ENCODE results near the gene RHBDF2.
A peak's percentile ranks its signal among the peaks of the same experiment; 100 is the strongest.

Gene RHBDF2

DNA sequence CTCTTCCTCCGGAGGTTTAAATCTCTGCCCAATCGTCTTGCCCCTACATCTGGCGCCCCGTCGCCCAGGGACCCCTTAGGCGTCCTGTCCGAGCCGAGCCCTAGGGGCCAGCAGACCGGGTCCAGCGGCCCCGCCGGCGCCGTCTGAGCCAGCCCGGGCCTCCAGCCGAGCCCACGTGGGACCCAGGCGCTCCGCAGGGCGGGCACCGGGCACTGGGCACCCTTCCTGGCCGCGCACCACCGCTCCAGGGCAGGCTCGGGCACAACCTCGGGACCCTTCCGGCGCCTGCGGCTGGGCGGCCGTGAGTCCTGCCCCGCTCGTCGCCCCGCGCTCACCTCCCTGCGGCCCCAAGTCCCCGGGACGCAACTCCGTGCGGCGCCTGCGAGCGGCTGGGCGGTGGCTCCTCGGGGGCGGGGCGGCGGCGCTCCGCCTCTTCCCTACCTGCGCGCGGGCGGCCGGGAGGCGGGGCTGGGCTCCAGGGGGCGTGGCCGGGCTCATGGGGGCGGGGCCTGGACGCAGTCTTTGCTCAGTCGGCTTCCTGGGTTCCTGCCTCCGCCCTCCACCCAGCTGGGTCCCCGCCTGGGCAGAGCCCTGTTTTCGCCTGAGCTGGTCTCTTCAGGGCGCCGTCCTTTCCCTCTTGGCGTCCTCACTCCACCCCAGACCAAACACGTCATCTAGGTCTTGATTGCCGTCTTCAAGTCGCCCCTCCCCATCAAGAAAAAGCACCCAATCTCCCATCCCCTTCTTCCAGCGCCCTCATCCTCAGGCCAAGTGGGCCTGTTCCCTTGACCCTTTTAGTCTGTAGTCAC is at the start of gene RHBDF2:
Gene RHBDF2 (minus strand): TSS at position 406 of the 809 bp plus-strand sequence. CDS start 19,899 bp downstream, outside the sequence.
- Histone ChIP-seq H3K4me1 (ENCODE audit: control insufficient read depth, low read depth, low read length) (peaks cover 38% of the 10 kb centered on the region), H3K9ac (ENCODE audit: low read length) (peak within 1 kb of the TSS; percentile 52), H3K36me3 (ENCODE audit: control insufficient read depth, low read depth, low read length) (no peaks in the 10 kb centered on the region), H3K27me3 (ENCODE audit: control insufficient read depth, insufficient read depth, low read length) (peaks cover 11% of the 10 kb centered on the region), H3K9me3 (ENCODE audit: control insufficient read depth, low read depth, low read length) (no peaks in the 10 kb centered on the region), H3K4me3 (ENCODE audit: low read length) (peak within 1 kb of the TSS; percentile 59), H3K27ac (ENCODE audit: low read length) (no peak within 1 kb of the TSS)

GRCh38 chr17:76549539-76549938 is 48.3 kb upstream of the RHBDF2 start:
- Histone ChIP-seq H3K4me1 (ENCODE audit: control insufficient read depth, low read depth, low read length) (peaks cover 3% of the 10 kb centered on the region), H3K27ac (ENCODE audit: low read length) (no peak overlapping the region), H3K9ac (ENCODE audit: low read length) (no peak overlapping the region)

GRCh38 chr17:76549215-76549518 is 47.9 kb upstream of the RHBDF2 start:
- H3K4me1 ChIP-seq (ENCODE audit: control insufficient read depth, low read depth, low read length) = peaks cover 3% of the 10 kb centered on the region
- no peak overlapping the region for H3K27ac ChIP-seq (ENCODE audit: low read length)
- no peaks in the 10 kb centered on the region for H3K9me3 ChIP-seq (ENCODE audit: control insufficient read depth, low read depth, low read length)
- H3K36me3 ChIP-seq (ENCODE audit: control insufficient read depth, low read depth, low read length) = no peaks in the 10 kb centered on the region
- no peak overlapping the region for H3K4me3 ChIP-seq (ENCODE audit: low read length)
- no peak overlapping the region for H3K9ac ChIP-seq (ENCODE audit: low read length)
- no peaks in the 10 kb centered on the region for H3K27me3 ChIP-seq (ENCODE audit: control insufficient read depth, insufficient read depth, low read length)

More at GRCh38 chr17:76549539-76549938, 48.3 kb upstream of the RHBDF2 start:
- Histone ChIP-seq H3K27me3 (ENCODE audit: control insufficient read depth, insufficient read depth, low read length) (no peaks in the 10 kb centered on the region), H3K4me3 (ENCODE audit: low read length) (no peak overlapping the region), H3K9me3 (ENCODE audit: control insufficient read depth, low read depth, low read length) (no peaks in the 10 kb centered on the region), H3K36me3 (ENCODE audit: control insufficient read depth, low read depth, low read length) (no peaks in the 10 kb centered on the region)

DNA sequence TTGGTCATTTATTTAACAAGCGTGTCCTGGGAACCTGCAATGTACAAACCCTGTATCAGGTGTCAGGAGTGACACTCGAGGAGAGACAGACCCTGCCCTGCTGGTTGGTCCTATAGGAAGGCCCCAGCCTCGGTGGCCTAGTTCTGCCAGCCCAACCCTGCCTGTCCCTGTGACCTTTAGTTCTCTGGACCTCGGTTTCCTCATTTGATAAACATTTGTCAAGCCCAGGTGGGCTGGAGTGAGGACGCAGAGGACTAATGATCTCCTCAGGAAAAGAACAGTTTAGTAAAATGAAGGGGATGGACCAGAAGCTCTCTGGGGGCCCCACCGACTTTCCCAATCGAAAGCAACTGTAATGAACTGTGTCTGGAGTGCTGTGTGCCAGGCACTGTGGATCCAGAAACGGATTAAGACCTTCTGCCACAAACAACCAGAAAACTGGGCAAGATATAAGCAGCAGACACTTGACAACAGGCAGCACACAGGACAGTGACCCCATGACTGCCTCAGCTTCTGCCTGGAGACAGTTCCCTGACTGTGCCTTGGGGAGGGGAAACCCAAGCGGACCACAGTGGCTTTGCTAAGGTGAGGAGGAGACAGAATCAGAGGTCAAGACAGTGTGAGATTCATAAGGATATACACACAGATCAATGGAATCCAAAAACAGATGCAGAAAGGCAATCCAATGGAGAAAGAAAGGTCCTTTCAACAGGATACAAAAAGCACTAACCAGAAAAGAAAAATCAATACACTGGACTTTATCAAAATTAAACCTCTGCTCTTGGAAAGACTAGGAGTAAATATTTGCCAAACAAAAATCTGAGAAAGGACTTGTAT is 47.4 kb upstream of the RHBDF2 start:
- no peak overlapping the region for H3K9ac ChIP-seq (ENCODE audit: low read length)
- no peak overlapping the region for H3K27ac ChIP-seq (ENCODE audit: low read length)

GRCh38 chr17:76547642-76548202 is 46.5 kb upstream of the RHBDF2 start:
- Histone ChIP-seq H3K4me3 (ENCODE audit: low read length) (no peak overlapping the region), H3K27me3 (ENCODE audit: control insufficient read depth, insufficient read depth, low read length) (no peaks in the 10 kb centered on the region), H3K27ac (ENCODE audit: low read length) (no peak overlapping the region), H3K4me1 (ENCODE audit: control insufficient read depth, low read depth, low read length) (peaks cover 3% of the 10 kb centered on the region), H3K9me3 (ENCODE audit: control insufficient read depth, low read depth, low read length) (no peaks in the 10 kb centered on the region), H3K36me3 (ENCODE audit: control insufficient read depth, low read depth, low read length) (no peaks in the 10 kb centered on the region), H3K9ac (ENCODE audit: low read length) (no peak overlapping the region)

More for the DNA sequence above, 47.4 kb upstream of the RHBDF2 start:
- Histone ChIP-seq H3K27me3 (ENCODE audit: control insufficient read depth, insufficient read depth, low read length) (no peaks in the 10 kb centered on the region), H3K4me1 (ENCODE audit: control insufficient read depth, low read depth, low read length) (peaks cover 3% of the 10 kb centered on the region), H3K4me3 (ENCODE audit: low read length) (no peak overlapping the region), H3K9me3 (ENCODE audit: control insufficient read depth, low read depth, low read length) (no peaks in the 10 kb centered on the region), H3K36me3 (ENCODE audit: control insufficient read depth, low read depth, low read length) (no peaks in the 10 kb centered on the region)

- Histone ChIP-seq H3K27ac (ENCODE audit: low read length) (no peak overlapping the region), H3K9me3 (ENCODE audit: control insufficient read depth, low read depth, low read length) (no peaks in the 10 kb centered on the region), H3K9ac (ENCODE audit: low read length) (no peak overlapping the region), H3K4me1 (ENCODE audit: control insufficient read depth, low read depth, low read length) (peaks cover 3% of the 10 kb centered on the region), H3K4me3 (ENCODE audit: low read length) (no peak overlapping the region), H3K27me3 (ENCODE audit: control insufficient read depth, insufficient read depth, low read length) (no peaks in the 10 kb centered on the region), H3K36me3 (ENCODE audit: control insufficient read depth, low read depth, low read length) (no peaks in the 10 kb centered on the region)
These were observed 46.0 kb upstream of the RHBDF2 start for GRCh38 chr17:76547183-76547641.

GRCh38 chr17:76546556-76547182 is 45.4 kb upstream of the RHBDF2 start:
- Histone ChIP-seq H3K9me3 (ENCODE audit: control insufficient read depth, low read depth, low read length) (no peaks in the 10 kb centered on the region), H3K27ac (ENCODE audit: low read length) (no peak overlapping the region), H3K4me3 (ENCODE audit: low read length) (no peak overlapping the region), H3K27me3 (ENCODE audit: control insufficient read depth, insufficient read depth, low read length) (no peaks in the 10 kb centered on the region), H3K36me3 (ENCODE audit: control insufficient read depth, low read depth, low read length) (no peaks in the 10 kb centered on the region), H3K4me1 (ENCODE audit: control insufficient read depth, low read depth, low read length) (peaks cover 3% of the 10 kb centered on the region), H3K9ac (ENCODE audit: low read length) (no peak overlapping the region)

- Histone ChIP-seq H3K9ac (ENCODE audit: low read length) (no peak overlapping the region), H3K4me1 (ENCODE audit: control insufficient read depth, low read depth, low read length) (peaks cover 9% of the 10 kb centered on the region), H3K27ac (ENCODE audit: low read length) (no peak overlapping the region), H3K27me3 (ENCODE audit: control insufficient read depth, insufficient read depth, low read length) (no peaks in the 10 kb centered on the region), H3K4me3 (ENCODE audit: low read length) (no peak overlapping the region), H3K9me3 (ENCODE audit: control insufficient read depth, low read depth, low read length) (no peaks in the 10 kb centered on the region), H3K36me3 (ENCODE audit: control insufficient read depth, low read depth, low read length) (no peaks in the 10 kb centered on the region)
These were observed 44.8 kb upstream of the RHBDF2 start for GRCh38 chr17:76545918-76546555.

GRCh38 chr17:76544546-76545365 is 43.5 kb upstream of the RHBDF2 start:
- Histone ChIP-seq H3K9ac (ENCODE audit: low read length) (no peak overlapping the region), H3K4me3 (ENCODE audit: low read length) (no peak overlapping the region), H3K4me1 (ENCODE audit: control insufficient read depth, low read depth, low read length) (peaks cover 15% of the 10 kb centered on the region)

GRCh38 chr17:76543826-76544545 is 42.8 kb upstream of the RHBDF2 start:
- Histone ChIP-seq H3K4me1 (ENCODE audit: control insufficient read depth, low read depth, low read length) (peaks cover 15% of the 10 kb centered on the region), H3K9ac (ENCODE audit: low read length) (no peak overlapping the region), H3K27ac (ENCODE audit: low read length) (no peak overlapping the region)

More at GRCh38 chr17:76544546-76545365, 43.5 kb upstream of the RHBDF2 start:
- Histone ChIP-seq H3K27ac (ENCODE audit: low read length) (no peak overlapping the region), H3K27me3 (ENCODE audit: control insufficient read depth, insufficient read depth, low read length) (peaks cover 4% of the 10 kb centered on the region), H3K36me3 (ENCODE audit: control insufficient read depth, low read depth, low read length) (no peaks in the 10 kb centered on the region), H3K9me3 (ENCODE audit: control insufficient read depth, low read depth, low read length) (no peaks in the 10 kb centered on the region)

More at GRCh38 chr17:76543826-76544545, 42.8 kb upstream of the RHBDF2 start:
- H3K4me3 ChIP-seq (ENCODE audit: low read length) = no peak overlapping the region
- H3K36me3 ChIP-seq (ENCODE audit: control insufficient read depth, low read depth, low read length) = no peaks in the 10 kb centered on the region
- H3K27me3 ChIP-seq (ENCODE audit: control insufficient read depth, insufficient read depth, low read length) = peaks cover 11% of the 10 kb centered on the region
- H3K9me3 ChIP-seq (ENCODE audit: control insufficient read depth, low read depth, low read length) = no peaks in the 10 kb centered on the region
